ENCODE data around the gene ARID1B.

Gene ARID1B

GRCh38 chr6:156791320-156791850 lies 14.2 kb downstream of the ARID1B start:
- DNase-seq (ENCODE audit: low read depth): no peak

- no peak for DNase-seq (ENCODE audit: low read depth)
Measured at GRCh38 chr6:156793200-156793599, 16.0 kb downstream of the ARID1B start.

- no peak for DNase-seq (ENCODE audit: low read depth)
Measured at GRCh38 chr6:156794546-156795354, 17.6 kb downstream of the ARID1B start.

GRCh38 chr6:156795825-156796224 lies 18.6 kb downstream of the ARID1B start:
- no peak for DNase-seq (ENCODE audit: low read depth)

GRCh38 chr6:156796627-156797026 lies 19.4 kb downstream of the ARID1B start:
- DNase-seq (ENCODE audit: low read depth): no peak

GRCh38 chr6:156797901-156798735 lies 20.9 kb downstream of the ARID1B start:
- DNase-seq (ENCODE audit: low read depth): no peak

DNA sequence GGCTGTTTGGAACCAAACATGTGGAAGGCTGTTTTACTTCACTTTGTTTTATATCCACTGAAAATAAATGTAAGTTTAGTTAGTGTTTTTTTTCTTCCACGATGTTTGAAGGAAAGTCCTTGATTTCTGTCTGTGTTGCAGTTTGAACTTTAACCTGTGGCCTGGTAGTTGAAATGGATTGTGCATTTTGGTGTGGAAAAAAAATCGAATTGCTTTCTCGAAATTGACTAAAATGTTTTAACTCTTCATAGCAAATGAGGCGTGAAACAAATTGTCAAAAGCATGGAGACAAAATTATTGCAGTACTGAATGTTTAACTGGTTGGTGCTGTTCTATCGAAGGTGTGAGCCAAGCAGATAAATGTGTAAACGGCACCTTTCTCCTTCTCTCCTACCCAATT lies 24.5 kb downstream of the ARID1B start:
- DNase-seq (ENCODE audit: low read depth): no peak

GRCh38 chr6:156803353-156803752 lies 26.2 kb downstream of the ARID1B start:
- no peak for DNase-seq (ENCODE audit: low read depth)

- no peak for DNase-seq (ENCODE audit: low read depth)
Measured at GRCh38 chr6:156804402-156804801, 27.2 kb downstream of the ARID1B start.

DNA sequence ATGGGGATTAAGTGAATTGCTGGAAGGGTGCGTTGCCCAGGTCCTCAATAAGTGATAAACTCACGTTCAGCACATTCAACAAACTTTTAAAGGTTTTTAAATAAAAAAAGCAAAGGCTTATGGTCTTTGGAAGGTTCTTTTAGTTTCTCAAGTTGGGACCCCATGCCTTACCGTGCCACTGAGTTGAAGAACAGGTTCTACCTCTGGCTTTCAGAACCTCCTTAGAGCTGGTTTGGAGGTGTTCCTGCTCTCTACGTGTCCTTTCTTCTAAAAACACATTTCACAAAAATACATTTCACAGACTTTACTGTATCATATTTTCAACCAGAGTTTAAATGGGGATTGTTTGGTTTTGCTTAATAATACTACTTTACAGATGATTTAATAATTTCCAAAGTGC lies 29.0 kb downstream of the ARID1B start:
- no peak for DNase-seq (ENCODE audit: low read depth)

DNA sequence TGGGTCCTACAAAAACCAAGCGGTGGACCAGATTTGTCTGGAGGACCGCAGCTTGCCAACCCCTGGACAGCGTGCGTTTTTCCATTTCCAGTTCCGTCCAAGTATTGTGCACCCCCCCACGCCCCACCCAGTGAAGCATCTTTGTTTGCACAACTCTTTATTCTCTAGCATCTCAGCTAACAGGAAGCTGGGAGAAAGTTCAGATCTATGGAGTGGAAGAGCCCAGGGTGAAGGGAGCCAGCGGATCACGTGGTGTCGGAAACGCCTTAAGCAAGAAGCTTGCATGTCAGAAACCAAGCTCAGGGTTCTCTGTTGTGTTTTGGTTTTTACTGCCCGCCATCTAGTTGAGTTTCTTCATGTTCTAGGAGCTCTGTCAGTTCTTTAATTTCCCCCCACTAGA lies 29.9 kb downstream of the ARID1B start:
- no peak for DNase-seq (ENCODE audit: low read depth)

GRCh38 chr6:156807795-156808194 lies 30.6 kb downstream of the ARID1B start:
- DNase-seq (ENCODE audit: low read depth): no peak

DNA sequence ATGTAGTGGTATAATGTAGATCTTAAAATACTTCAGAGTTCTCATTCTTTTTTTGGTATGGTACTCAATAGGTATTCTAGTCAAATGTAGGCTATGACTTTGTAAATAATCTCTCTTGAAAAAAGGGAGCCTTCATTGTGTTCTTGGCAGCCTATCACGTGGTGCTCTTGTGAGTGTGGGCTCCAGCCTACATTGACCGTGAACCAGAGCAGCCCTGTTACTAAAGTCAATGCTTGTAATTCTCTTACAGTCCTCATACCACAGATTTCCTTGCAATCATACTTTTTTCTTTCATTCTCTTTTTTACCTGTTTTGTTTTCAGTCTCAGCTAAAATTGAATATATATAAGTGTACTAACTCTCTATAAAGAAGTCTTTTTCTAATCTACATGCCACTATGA lies 31.1 kb downstream of the ARID1B start:
- no peak for DNase-seq (ENCODE audit: low read depth)

DNA sequence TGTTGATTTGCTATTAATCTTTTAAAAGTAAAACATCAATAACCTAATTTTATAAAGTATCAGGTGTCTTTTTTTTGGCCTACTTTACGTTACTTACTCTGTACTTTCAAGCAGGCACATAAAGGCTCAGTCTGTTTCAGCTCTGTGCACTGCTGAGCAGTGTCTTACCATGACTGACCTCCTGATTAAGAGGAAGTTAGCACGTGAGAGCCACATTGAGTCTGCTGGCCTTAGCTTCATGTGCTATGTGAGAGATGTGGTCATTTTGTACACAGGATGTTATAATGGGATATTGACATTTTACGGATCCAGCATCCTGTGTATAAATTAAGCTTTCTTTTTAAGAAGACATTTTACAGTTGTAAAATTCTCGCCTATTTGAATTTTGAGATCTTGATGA lies 31.9 kb downstream of the ARID1B start:
- no peak for DNase-seq (ENCODE audit: low read depth)

- DNase-seq (ENCODE audit: low read depth): no peak
Measured at GRCh38 chr6:156809446-156810178, 32.4 kb downstream of the ARID1B start.

- no peak for DNase-seq (ENCODE audit: low read depth)
Measured at GRCh38 chr6:156814036-156814581, 36.9 kb downstream of the ARID1B start.

- no peak for DNase-seq (ENCODE audit: low read depth)
Measured at GRCh38 chr6:156816505-156816904, 39.3 kb downstream of the ARID1B start.

- no peak for DNase-seq (ENCODE audit: low read depth)
Measured at GRCh38 chr6:156820089-156820798, 43.1 kb downstream of the ARID1B start.

DNA sequence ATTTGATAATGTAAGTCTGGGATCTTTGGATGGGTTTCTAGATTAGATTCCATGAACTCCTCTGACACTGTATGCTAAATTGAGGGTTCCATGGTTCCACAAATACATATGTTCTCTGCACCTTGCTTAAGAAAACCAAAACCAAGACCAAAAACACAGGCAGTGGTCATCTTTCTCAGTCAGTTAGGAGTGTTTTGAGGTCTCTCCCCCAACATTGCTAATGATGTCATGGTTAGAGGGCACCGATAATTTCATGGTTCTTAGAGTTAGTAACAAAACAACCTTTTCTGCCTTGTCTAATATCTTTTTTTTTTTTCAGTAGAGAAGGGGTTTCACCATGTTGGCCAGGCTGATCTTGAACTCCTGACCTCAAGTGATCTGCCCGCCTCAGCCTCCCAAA lies 44.5 kb downstream of the ARID1B start:
- DNase-seq (ENCODE audit: low read depth): no peak

DNA sequence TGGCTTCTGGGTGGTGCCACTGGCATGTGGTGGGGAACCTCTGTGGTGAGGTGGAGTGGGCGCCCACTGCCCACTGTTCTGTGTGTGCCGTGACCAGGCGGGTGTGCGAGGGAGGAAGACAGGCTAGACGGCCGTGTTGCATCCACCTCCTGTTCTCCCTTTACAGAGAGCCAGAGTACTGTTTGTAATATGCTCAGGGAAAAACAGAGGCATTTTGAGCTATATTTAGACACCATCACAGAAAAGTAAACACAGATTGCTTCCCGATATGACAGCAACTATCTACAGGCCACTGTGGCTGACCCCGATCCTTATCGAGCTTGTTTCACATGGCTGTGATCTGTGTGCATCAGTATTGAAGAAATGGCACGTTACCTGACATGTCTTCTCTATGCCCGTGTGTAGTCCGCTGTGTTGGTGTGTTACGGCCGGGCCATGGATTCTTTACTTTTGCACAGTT lies 45.6 kb downstream of the ARID1B start:
- no peak for DNase-seq (ENCODE audit: low read depth)

- no peak for DNase-seq (ENCODE audit: low read depth)
Measured at GRCh38 chr6:156824142-156824541, 47.0 kb downstream of the ARID1B start.
